ENCODE data around the gene HOXA3.

The HOXA3 gene

DNA sequence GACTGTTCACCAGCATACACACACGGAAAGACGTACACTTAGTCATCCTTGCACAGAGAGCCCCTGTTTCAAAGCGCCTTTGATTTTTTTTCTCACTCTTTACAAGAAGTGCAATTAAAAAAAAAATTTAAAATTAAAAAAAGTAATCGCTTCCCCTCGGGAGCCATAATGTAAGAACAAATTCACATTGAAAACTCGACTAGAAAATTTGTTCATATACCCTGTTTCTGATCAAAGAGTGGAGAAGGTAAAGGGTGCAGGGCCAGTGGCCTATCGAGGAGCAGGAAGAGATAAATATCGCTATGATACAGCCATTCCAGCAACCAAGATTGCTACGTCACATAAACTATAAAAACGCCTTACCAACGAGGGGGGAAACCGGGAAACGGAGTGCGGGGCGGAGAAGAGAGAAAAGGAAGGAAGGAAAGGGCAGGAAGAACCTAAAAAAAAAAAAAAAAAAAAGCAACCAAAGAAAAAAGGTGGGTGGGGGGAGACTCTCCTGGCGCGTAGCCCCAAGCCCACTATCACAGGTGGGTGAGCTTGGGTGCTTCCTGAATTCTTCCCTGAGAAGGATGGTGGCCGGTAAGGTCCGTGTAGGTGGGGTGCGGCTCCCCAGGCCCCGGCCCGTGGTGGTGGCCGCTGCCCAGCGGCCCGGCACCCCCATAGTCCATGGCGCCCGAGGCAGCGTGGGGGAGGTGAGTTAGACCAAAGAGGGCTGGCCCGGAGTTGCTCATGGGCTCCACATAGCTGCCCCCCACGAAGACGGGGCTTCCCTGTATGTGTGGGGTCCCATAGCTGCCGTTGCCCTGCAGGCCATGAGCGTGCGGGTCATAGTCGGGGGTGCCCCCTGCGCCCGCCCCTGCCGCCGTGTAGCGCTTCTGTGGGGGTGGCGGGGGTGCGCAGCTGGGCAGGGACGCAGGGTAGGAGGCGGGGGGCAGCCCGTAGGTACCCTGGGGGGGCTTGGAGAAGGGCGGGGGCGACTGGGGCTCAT, 44.7 kb downstream of the HOXA3 start:
- no peaks in the 10 kb centered on the region for H3K9me3 ChIP-seq (ENCODE audit: severe bottlenecking)
- H3K36me3 ChIP-seq (ENCODE audit: low read depth): no peaks in the 10 kb centered on the region; the same call in 1 of the 2 replicates
- H3K4me3 ChIP-seq (ENCODE audit: severe bottlenecking): no peak overlapping the region
- H3K27ac ChIP-seq (ENCODE audit: poor library complexity, severe bottlenecking): no peak overlapping the region
- TF ChIP-seq, protein P1, sequence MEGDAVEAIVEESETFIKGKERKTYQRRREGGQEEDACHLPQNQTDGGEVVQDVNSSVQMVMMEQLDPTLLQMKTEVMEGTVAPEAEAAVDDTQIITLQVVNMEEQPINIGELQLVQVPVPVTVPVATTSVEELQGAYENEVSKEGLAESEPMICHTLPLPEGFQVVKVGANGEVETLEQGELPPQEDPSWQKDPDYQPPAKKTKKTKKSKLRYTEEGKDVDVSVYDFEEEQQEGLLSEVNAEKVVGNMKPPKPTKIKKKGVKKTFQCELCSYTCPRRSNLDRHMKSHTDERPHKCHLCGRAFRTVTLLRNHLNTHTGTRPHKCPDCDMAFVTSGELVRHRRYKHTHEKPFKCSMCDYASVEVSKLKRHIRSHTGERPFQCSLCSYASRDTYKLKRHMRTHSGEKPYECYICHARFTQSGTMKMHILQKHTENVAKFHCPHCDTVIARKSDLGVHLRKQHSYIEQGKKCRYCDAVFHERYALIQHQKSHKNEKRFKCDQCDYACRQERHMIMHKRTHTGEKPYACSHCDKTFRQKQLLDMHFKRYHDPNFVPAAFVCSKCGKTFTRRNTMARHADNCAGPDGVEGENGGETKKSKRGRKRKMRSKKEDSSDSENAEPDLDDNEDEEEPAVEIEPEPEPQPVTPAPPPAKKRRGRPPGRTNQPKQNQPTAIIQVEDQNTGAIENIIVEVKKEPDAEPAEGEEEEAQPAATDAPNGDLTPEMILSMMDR (IDR thresholded peaks at IDR 0.05; ENCODE audit: poor library complexity, severe bottlenecking): no peak
- no peaks in the 10 kb centered on the region for H3K27me3 ChIP-seq (ENCODE audit: insufficient read depth, poor library complexity, severe bottlenecking)
- ATAC-seq (ENCODE audit: low read depth) (no peak), DNase-seq (ENCODE audit: low spot score) (no peak)
- peaks cover 21% of the 10 kb centered on the region for H3K4me1 ChIP-seq (ENCODE audit: insufficient read depth, poor library complexity, severe bottlenecking)

DNA sequence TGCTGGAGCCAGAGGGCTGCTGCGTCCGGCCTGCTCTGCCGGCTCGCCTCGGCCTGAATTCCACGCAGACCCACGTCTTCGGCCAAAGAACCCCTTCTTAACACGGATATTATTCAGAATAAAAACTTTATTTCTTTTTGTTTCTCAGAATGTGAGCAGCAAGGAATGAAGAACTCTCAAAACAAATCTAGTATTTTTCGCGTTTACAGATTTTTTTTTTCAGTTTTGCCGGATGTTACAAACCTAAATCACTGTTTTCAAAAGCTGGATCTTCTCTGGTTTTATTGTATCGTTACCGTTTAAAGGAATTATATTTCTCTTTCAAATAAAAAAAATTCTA, 45.5 kb downstream of the HOXA3 start:
- TF ChIP-seq, protein P1 (IDR thresholded peaks at IDR 0.05; ENCODE audit: poor library complexity, severe bottlenecking): no peak
- Histone ChIP-seq H3K36me3 (ENCODE audit: low read depth) (no peaks in the 10 kb centered on the region; the same call in 1 of the 2 replicates), H3K4me3 (ENCODE audit: severe bottlenecking) (no peak overlapping the region), H3K27ac (ENCODE audit: poor library complexity, severe bottlenecking) (no peak overlapping the region), H3K27me3 (ENCODE audit: insufficient read depth, poor library complexity, severe bottlenecking) (no peaks in the 10 kb centered on the region), H3K4me1 (ENCODE audit: insufficient read depth, poor library complexity, severe bottlenecking) (peaks cover 15% of the 10 kb centered on the region), H3K9me3 (ENCODE audit: severe bottlenecking) (no peaks in the 10 kb centered on the region)
- no peak for DNase-seq (ENCODE audit: low spot score)
- no peak for ATAC-seq (ENCODE audit: low read depth)

DNA sequence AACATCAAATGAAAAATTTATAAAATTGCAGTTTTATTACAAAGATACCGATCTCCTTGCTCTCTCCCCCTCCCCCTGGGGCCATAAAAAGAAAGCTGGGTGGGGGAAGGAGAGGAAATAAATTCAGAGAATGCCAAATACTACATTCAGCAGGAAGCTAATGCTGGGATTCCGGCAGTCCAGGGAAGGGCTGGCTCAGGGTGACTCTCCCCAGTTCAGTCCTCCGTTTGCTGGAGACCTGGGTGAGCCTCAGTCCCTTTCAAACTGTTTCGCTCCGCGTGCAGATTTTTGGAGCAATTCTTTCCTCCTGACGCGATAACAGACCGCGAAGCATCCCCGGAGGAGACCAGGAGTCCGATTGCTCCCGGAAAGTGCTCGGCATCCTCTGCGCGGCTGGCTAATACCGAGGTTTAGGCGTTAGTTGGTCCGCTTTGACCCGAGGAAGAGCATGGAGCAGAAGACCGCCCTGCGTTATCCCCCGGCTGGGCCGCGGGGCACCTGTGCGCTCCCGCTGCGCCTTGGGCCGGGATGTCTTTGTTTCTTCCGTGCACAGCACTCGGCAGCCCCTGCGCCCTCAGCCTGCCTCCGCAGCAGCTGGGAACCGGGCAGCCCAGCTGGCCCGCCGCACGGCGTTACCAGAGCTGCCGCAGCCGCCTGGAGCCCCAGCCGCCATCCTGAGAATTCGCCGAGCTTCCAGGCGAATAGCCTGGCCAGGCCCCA, 46.0 kb downstream of the HOXA3 start:
- Histone ChIP-seq H3K9me3 (ENCODE audit: severe bottlenecking) (no peaks in the 10 kb centered on the region), H3K4me3 (ENCODE audit: severe bottlenecking) (no peak overlapping the region), H3K36me3 (ENCODE audit: low read depth) (no peaks in the 10 kb centered on the region; the same call in 1 of the 2 replicates), H3K4me1 (ENCODE audit: insufficient read depth, poor library complexity, severe bottlenecking) (peaks cover 10% of the 10 kb centered on the region), H3K27ac (ENCODE audit: poor library complexity, severe bottlenecking) (no peak overlapping the region), H3K27me3 (ENCODE audit: insufficient read depth, poor library complexity, severe bottlenecking) (no peaks in the 10 kb centered on the region)
- DNase-seq (ENCODE audit: low spot score) (no peak), ATAC-seq (ENCODE audit: low read depth) (no peak)
- TF ChIP-seq, protein P1 (IDR thresholded peaks at IDR 0.05; ENCODE audit: poor library complexity, severe bottlenecking): no peak

DNA sequence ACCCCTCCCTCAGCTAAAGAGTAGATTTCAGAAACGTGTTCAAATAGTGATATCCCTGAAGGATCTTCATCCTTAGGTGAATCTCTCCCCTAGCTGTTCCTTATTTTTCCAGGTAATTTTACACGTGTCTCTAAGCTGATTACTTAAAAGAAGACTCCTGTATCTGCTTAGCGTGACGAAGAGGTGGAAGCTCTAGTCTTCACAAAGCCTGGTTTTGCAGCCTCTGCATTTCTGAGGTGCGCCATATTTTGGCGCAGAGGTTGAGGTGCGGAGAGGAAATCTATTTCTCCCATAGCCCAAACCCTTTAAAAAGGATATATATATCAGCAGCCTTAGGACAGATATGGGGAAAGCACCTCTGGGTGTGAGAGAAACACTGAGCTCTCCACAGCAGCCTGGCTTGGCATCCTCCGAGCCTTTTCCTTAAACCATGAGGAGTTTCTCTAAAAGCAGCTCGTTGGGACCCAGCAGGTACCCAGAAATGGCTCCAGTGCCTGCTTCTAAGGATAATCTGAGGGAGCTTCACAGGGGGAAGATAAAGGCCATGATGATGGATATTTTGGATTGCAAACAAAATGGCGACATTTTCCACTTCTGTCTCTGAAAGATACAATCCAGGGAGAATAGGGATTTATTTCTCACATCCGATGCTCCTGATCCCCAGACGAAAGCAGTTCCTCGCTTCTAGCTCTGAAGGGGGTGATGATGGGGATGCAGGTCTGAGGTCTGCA, 46.9 kb downstream of the HOXA3 start:
- Histone ChIP-seq H3K27me3 (ENCODE audit: insufficient read depth, poor library complexity, severe bottlenecking) (no peaks in the 10 kb centered on the region), H3K27ac (ENCODE audit: poor library complexity, severe bottlenecking) (no peak overlapping the region), H3K4me3 (ENCODE audit: severe bottlenecking) (no peak overlapping the region), H3K4me1 (ENCODE audit: insufficient read depth, poor library complexity, severe bottlenecking) (peaks cover 1% of the 10 kb centered on the region), H3K36me3 (ENCODE audit: low read depth) (peaks cover under 1% of the 10 kb centered on the region), H3K9me3 (ENCODE audit: severe bottlenecking) (no peaks in the 10 kb centered on the region)
- no peak for ATAC-seq (ENCODE audit: low read depth)
- no peak for DNase-seq (ENCODE audit: low spot score)
- TF ChIP-seq, protein P1 (IDR thresholded peaks at IDR 0.05; ENCODE audit: poor library complexity, severe bottlenecking): no peak

Measured in RWPE2 (cell line).